Neural cell (in vitro differentiated cells): Measurements from ENCODE around the gene PRAC1. TPM values are rescaled to one million over a fixed set of nuclear protein-coding genes. Genes with fewer than 3 reads are reported as not detected.

Experiments used
- H2AFZ ChIP-seq: fragments of 200-600, 300-800 bp; sonication (generic), shearing (Covaris generic); 2 replicates; pipeline ENCODE4 v1.6.0; 2014; ENCODE audit warnings: low read depth, mild to moderate bottlenecking, antibody characterized with exemption, low read length, moderate library complexity
- H3F3A ChIP-seq: fragments of 200-600 bp; shearing (Covaris generic); 2 replicates; pipeline ENCODE4 v1.6.1; 2016; ENCODE audit warnings: mild to moderate bottlenecking, moderate library complexity, mixed read lengths, antibody characterized with exemption, low read length; ENCODE audit not compliant: insufficient read depth, poor library complexity, severe bottlenecking
- H3K27ac ChIP-seq: fragments of 200-600, 300-800 bp; sonication (generic), shearing (Covaris generic); 2 replicates; pipeline ENCODE4 v1.5.1; 2014; ENCODE audit warnings: mild to moderate bottlenecking, low read length, moderate library complexity
- H3K27me3 ChIP-seq: fragments of 300-800, 200-600 bp; sonication (generic), shearing (Covaris generic); 2 replicates; pipeline ENCODE4 v1.6.0; 2014; ENCODE audit warnings: mild to moderate bottlenecking, low read depth, low read length, moderate library complexity; ENCODE audit not compliant: insufficient read depth
- H3K36me3 ChIP-seq: fragments of 300-800, 200-600 bp; sonication (generic), shearing (Covaris generic); 2 replicates; pipeline ENCODE4 v1.5.1; 2014; ENCODE audit warnings: mild to moderate bottlenecking, antibody characterized with exemption, low read length, moderate library complexity; ENCODE audit not compliant: insufficient read depth
- H3K4me2 ChIP-seq: fragments of 300-800, 200-600 bp; sonication (generic), shearing (Covaris generic); 2 replicates; pipeline ENCODE4 v1.6.0; 2014; ENCODE audit warnings: mild to moderate bottlenecking, low read length
- H3K4me3 ChIP-seq: fragments of 300-800, 200-600 bp; sonication (generic), shearing (Covaris generic); 2 replicates; pipeline ENCODE4 v1.5.1; 2014; ENCODE audit warnings: mild to moderate bottlenecking, low read length, moderate library complexity
- H3K79me2 ChIP-seq: fragments of 200-600 bp; shearing (Covaris generic); replicated peaks from 2 replicates; pipeline ENCODE4 v1.6.0; 2014; ENCODE audit warnings: mild to moderate bottlenecking, low read length, moderate library complexity; ENCODE audit not compliant: insufficient read depth
- H3K9ac ChIP-seq: fragments of 300-800, 200-600 bp; sonication (generic), shearing (Covaris generic); 2 replicates; pipeline ENCODE4 v1.6.1; 2016; ENCODE audit warnings: mild to moderate bottlenecking, low read length, mixed read lengths
- H3K9me2 ChIP-seq: fragments of 200-600 bp; shearing (Covaris generic); 2 replicates; pipeline ENCODE4 v1.6.1; 2016; ENCODE audit warnings: mild to moderate bottlenecking, low read length, mixed read lengths; ENCODE audit not compliant: insufficient read depth
- H3K9me3 ChIP-seq: fragments of 200-600, 300-800 bp; sonication (generic), shearing (Covaris generic); 2 replicates; pipeline ENCODE4 v1.6.1; 2016; ENCODE audit warnings: mild to moderate bottlenecking, mixed run types, low read length, moderate library complexity, mixed read lengths
- H4K20me1 ChIP-seq: fragments of 200-600 bp; shearing (Covaris generic); 2 replicates; pipeline ENCODE4 v1.6.1; 2016; ENCODE audit warnings: mild to moderate bottlenecking, mixed run types; ENCODE audit not compliant: insufficient read depth
- CTCF ChIP-seq: fragments of 450-650 bp; IDR thresholded peaks from 2 replicates; pipeline ENCODE4 v1.5.1; 2014; ENCODE audit warnings: antibody characterized with exemption, mild to moderate bottlenecking, moderate library complexity; ENCODE audit not compliant: poor library complexity, severe bottlenecking
- EP300 ChIP-seq: fragments of 450-650 bp; conservative IDR thresholded peaks from 2 replicates; pipeline ENCODE4 v1.6.1; 2014; ENCODE audit warnings: antibody characterized with exemption, mild to moderate bottlenecking, moderate library complexity; ENCODE audit not compliant: poor library complexity, severe bottlenecking
- EZH2 ChIP-seq: fragments of 200-600, 300-800 bp; shearing (Covaris generic), sonication (generic); IDR thresholded peaks from 2 replicates; pipeline ENCODE4 v1.6.1; 2014; ENCODE audit warnings: antibody characterized with exemption, low read length, borderline replicate concordance, mild to moderate bottlenecking; ENCODE audit not compliant: insufficient read depth, poor library complexity, severe bottlenecking
- MXI1 ChIP-seq: fragments of 450-650 bp; conservative IDR thresholded peaks from 2 replicates; pipeline ENCODE4 v1.6.1; 2014; ENCODE audit warnings: antibody characterized with exemption, mild to moderate bottlenecking; ENCODE audit not compliant: poor library complexity, severe bottlenecking
- POLR2AphosphoS5 ChIP-seq: IDR thresholded peaks from 2 replicates; pipeline ENCODE4 v1.6.1; 2012
- RAD21 ChIP-seq: fragments of 450-650 bp; conservative IDR thresholded peaks from 2 replicates; pipeline ENCODE4 v1.6.1; 2014; ENCODE audit warnings: antibody characterized with exemption, mild to moderate bottlenecking, moderate library complexity
- SMC3 ChIP-seq: fragments of 450-650 bp; conservative IDR thresholded peaks from 2 replicates; pipeline ENCODE4 v1.6.1; 2014; ENCODE audit warnings: antibody characterized with exemption, mild to moderate bottlenecking, moderate library complexity; ENCODE audit not compliant: poor library complexity
- TAF1 ChIP-seq: IDR thresholded peaks from 2 replicates; pipeline ENCODE4 v1.6.1; 2012; ENCODE audit warnings: low read depth
- polyA plus RNA-seq: library from polyadenylated mRNA; depleted of rRNA; stranded (reverse); fragments of >200 nt; gene quantifications from 2 replicates; pipeline ENCODE4 v1.2.3, GENCODE V29; 2014
- TF ChIP-seq, protein P1 (sequence below): IDR thresholded peaks from 2 replicates; pipeline ENCODE4 v1.6.1; 2012; ENCODE audit warnings: borderline replicate concordance

The PRAC1 gene
- polyA plus RNA-seq, 1 donor from 2014 or later, result not detected

DNA sequence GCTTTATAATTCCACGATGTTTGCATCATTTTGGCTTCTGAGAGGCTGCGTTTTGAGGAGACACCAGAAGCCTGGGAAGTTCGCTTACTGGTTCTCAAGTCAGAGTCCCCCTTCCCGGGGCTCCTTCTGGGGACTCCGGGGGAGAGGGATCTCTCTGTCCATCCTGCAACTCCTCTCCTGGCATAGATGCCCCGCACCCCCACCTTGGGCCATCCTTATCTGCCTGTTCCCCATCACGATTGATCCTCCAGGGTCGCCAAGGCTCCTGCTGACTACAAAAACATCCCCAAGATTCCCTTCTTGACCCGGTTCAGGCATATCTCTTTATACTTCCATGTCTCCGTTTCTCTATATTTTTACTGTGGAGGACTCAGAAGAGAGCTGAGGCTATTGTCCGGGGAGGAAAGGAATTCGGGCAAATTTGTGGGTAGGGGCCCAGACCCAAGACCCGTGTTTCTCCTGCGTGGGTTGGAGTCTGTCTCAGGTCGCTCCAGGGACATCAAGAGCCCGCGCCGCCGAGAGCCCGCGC lies 24.7 kb upstream of the PRAC1 start:
- Histone ChIP-seq H3K4me2 (no peak overlapping the region), H2AFZ (no peak overlapping the region), H3K9me3 (no peaks in the 10 kb centered on the region), H3K9ac (no peak overlapping the region), H3K9me2 (no peaks in the 10 kb centered on the region), H3F3A (no peaks in the 10 kb centered on the region), H3K27ac (no peak overlapping the region), H4K20me1 (no peaks in the 10 kb centered on the region), H3K27me3 (peaks cover 100% of the 10 kb centered on the region), H3K4me3 (no peak overlapping the region), H3K36me3 (no peaks in the 10 kb centered on the region), H3K79me2 (no peaks in the 10 kb centered on the region)
- TF ChIP-seq MXI1, result no peak
- TF ChIP-seq RAD21, result no peak
- TF ChIP-seq CTCF, result no peak
- TF ChIP-seq EP300, result no peak
- no peak for TF ChIP-seq POLR2AphosphoS5
- TF ChIP-seq TAF1, result no peak
- TF ChIP-seq, protein P1, sequence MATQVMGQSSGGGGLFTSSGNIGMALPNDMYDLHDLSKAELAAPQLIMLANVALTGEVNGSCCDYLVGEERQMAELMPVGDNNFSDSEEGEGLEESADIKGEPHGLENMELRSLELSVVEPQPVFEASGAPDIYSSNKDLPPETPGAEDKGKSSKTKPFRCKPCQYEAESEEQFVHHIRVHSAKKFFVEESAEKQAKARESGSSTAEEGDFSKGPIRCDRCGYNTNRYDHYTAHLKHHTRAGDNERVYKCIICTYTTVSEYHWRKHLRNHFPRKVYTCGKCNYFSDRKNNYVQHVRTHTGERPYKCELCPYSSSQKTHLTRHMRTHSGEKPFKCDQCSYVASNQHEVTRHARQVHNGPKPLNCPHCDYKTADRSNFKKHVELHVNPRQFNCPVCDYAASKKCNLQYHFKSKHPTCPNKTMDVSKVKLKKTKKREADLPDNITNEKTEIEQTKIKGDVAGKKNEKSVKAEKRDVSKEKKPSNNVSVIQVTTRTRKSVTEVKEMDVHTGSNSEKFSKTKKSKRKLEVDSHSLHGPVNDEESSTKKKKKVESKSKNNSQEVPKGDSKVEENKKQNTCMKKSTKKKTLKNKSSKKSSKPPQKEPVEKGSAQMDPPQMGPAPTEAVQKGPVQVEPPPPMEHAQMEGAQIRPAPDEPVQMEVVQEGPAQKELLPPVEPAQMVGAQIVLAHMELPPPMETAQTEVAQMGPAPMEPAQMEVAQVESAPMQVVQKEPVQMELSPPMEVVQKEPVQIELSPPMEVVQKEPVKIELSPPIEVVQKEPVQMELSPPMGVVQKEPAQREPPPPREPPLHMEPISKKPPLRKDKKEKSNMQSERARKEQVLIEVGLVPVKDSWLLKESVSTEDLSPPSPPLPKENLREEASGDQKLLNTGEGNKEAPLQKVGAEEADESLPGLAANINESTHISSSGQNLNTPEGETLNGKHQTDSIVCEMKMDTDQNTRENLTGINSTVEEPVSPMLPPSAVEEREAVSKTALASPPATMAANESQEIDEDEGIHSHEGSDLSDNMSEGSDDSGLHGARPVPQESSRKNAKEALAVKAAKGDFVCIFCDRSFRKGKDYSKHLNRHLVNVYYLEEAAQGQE, result no peak
- TF ChIP-seq EZH2, result no peak
- TF ChIP-seq SMC3, result no peak

GRCh38 chr17:48745381-48746275 lies 23.3 kb upstream of the PRAC1 start:
- H3K79me2 ChIP-seq, result no peaks in the 10 kb centered on the region
- H3K27ac ChIP-seq, result no peak overlapping the region
- H3K9me3 ChIP-seq, result no peaks in the 10 kb centered on the region
- no peaks in the 10 kb centered on the region for H3K9me2 ChIP-seq
- H4K20me1 ChIP-seq, result no peaks in the 10 kb centered on the region
- H2AFZ ChIP-seq, result no peak overlapping the region
- no peak overlapping the region for H3K4me3 ChIP-seq
- peaks cover 99% of the 10 kb centered on the region for H3K27me3 ChIP-seq
- H3F3A ChIP-seq, result no peaks in the 10 kb centered on the region
- H3K9ac ChIP-seq, result no peak overlapping the region
- H3K36me3 ChIP-seq, result no peaks in the 10 kb centered on the region
- no peak overlapping the region for H3K4me2 ChIP-seq
- TF ChIP-seq TAF1 (no peak), EZH2 (no peak), POLR2AphosphoS5 (no peak), EP300 (no peak), RAD21 (no peak), SMC3 (no peak), MXI1 (no peak), CTCF (no peak)
- TF ChIP-seq, protein P1, result no peak
